HG02642 (cell line): ENCODE measurements around the gene FYB2.

ENCODE experiments used
- ATAC-seq: cut with Tn5 transposase; IDR thresholded peaks from one replicate; pipeline ENCODE4 v1.9.1; 2021; ENCODE audit warnings: mild to moderate bottlenecking; ENCODE audit not compliant: unreplicated experiment, poor library complexity

The FYB2 gene

DNA sequence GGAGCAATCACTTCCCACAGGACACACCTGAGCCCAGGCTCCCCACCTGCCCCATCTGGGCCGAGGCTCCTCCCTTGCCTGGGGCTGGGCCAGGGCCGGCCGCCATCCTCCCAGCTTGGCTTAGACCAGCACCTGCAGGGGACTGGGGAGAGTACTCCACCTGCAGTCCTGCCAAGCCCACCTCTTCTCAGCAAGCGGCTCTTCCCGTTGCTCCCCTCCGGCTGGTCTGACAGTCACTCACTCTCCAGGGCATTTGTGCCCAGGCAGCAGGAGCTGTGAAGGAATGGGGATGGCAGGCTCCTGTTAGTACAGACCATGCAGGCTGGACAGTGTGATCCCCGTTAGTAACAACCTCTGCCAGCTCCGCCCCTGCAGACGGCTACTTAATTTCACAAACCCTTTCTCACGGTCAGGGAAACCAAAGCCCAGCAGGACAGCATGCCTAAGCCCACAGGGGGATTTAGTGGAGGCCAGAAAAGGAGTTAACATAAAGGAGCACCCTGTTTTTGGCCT lies at the start of gene FYB2:
Gene FYB2, minus strand, starts transcription at position 18 of the 513 bp plus-strand sequence. CDS start 114 bp downstream, outside the sequence.
- no peak for ATAC-seq

- ATAC-seq: no peak
Measured at GRCh38 chr1:56868761-56869160, 49.6 kb upstream of the FYB2 start.

DNA sequence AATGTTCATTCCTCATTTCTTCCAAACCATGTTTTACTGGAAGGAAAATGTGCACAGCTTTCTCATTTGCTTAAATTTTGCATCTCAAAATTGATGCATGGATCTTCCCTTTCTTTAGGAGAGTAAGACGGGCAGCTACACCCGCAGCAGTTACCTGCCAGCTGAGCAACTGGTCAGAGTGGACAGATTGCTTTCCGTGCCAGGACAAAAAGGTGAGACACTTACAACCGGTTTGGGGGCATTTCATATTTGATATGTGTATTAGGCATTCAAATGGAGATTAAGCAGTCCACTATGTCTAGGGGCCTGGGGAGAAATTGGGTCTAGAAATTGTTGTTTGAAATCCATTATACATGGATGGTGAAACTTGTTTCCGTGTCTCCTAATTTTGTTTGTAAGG lies 48.3 kb upstream of the FYB2 start:
- ATAC-seq: no peak

- no peak for ATAC-seq
Measured at GRCh38 chr1:56866656-56867055, 47.5 kb upstream of the FYB2 start.

- ATAC-seq: no peak
Measured at GRCh38 chr1:56864430-56864829, 45.2 kb upstream of the FYB2 start.

DNA sequence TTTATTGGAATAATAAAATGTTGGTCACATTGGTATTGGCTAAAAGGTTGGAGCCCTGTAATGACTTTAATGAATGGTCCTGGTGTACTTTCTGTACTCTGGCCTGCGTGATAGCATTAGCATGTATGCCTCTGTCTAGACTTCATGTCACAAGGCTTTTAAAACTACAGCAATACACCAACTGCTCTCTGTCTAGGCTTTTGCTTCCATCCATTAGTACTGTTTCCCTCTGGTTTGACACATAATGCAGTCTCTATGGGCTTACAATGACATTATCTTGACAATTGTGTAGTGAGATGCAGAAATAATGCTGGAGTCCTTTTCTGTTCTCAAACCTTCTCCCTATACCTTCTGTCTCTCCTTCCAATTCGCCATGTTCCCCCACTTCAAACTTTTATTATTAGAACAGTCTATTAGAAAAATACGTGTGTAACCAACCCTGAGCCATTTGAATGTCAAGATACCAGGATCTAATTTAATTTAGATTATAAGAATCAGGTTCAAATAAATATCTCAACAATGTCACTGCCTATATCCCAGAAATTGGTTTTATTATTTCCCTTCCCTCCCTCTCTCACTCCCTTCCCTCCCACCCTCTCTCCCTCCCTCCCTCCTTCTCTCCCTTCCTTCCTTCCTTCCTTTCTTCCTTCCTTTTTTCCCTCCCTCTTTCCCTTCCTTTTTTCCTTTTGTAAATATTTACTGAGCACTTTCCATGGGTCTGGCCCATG lies 44.2 kb upstream of the FYB2 start:
- ATAC-seq: no peak

- ATAC-seq: no peak
Measured at GRCh38 chr1:56859287-56859686, 40.1 kb upstream of the FYB2 start.

DNA sequence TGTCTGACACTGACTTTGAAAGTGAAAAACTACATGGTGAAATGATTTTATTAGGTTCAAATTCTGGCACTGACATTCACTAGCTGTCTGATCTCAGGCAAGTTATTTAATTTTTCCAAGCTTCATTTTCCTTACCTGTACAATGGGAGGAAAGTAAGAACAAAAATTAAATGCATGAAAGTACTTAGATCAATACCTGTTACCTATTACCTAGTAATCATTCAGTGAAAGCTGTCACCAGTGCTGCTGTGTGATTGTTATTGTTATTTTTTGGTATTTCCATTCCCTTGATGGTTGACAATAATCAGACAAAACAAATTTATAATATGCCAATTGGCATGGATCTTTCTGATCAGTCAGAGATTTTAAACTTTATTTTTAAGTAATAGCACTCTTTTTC lies 37.0 kb upstream of the FYB2 start:
- ATAC-seq: no peak

DNA sequence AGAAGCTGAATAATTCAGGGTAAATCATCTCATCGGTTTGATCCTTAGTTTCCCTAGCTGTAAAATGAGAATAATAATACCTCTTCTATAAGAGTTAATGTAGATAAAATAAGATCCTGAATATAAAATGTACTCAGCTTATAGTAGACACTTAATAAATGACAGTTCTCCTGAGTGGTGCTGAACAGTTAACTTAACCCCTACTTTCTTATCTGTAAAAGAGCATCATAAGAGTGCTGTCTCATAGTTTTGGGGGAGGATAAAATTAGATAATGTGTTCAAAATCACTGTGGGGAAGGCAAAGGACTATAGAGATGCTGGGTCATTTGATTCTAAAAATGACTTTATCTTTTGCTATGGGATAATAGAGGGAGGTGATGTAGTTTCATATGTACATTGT lies 36.0 kb upstream of the FYB2 start:
- ATAC-seq: no peak

- ATAC-seq: no peak
Measured at GRCh38 chr1:56854521-56855099, 35.4 kb upstream of the FYB2 start, which contains the start of gene C8A. Gene C8A (plus strand): TSS chr1:56854797. CDS start chr1:56854902, 105 bp downstream.

DNA sequence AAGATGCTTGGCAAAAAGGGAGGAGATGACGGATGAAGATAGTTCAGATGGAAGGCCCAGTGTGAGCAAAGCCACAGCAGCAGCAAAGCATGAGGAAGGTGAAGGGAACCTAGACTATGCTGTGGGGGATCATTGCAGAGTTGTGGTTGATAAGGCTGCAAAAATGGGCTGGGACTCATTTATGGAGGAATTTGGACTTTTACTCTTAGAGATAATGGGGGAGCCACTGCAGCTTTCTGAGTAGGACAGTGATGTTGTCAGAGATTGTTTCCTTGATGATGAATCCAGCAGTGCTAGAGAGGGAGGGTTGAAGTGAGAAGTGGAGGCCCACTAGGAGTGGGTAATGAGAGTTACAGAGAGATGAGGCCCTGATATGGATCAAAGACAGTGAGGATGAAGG lies 33.3 kb upstream of the FYB2 start:
- no peak for ATAC-seq

- ATAC-seq: no peak
Measured at GRCh38 chr1:56850922-56851321, 31.7 kb upstream of the FYB2 start.

DNA sequence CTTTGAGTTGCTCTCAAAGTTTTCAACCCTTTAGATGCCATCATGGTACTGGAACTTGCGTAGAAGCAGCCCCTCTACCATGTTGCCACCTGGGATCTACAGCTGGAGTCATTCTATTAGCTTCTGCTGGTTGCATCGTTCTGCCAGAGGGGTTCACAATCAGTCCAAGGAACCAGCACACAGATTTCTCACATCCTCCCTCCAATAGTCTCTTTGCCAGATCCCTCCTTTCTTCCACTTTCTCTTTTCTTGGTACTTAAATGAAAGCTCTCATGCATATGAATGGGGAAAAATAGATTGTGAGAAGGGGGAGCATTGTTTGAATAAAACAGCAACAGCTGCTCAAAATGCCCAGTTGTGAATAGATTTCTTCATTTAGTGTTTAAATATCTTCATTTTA lies 31.2 kb upstream of the FYB2 start:
- no peak for ATAC-seq

DNA sequence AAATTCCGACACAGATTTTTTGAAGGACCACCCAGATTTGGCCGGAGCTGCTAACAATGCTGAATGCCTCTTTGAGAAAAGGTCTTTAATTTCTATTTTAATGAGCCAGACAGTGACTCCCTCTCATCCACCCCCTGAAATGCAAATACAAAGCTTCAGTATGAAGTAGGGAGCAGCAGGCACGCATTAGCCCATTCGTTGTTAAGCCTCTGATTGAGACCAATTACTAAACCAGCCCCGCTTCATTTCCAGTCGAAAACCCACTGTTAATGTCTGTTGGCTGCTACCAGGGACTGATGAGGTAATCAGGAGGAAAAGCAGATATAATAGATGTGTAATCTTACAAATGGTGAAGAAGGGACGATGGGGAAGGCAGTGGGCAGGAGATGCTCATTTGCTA lies 30.5 kb upstream of the FYB2 start:
- ATAC-seq: no peak

DNA sequence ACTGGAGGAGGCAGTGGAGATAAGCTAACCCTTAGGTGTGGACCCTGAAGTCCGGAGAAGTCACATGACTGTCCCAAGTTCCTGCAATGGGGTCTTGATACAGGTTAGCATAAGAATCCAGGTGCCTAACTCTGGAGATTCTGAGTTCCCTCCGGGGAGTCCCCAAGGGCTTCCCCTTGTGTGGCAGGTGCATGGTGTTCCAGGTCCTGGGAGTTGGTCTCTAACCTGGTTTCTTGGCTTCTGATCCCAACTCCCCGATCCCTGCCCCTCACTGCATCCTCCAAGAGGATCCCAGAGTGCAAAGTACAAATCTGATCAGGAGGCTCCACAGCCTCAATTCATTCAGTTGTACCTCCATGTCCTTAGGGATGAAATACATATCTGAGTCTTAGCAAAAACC lies 26.1 kb upstream of the FYB2 start:
- ATAC-seq: no peak

GRCh38 chr1:56844545-56845136 lies 25.4 kb upstream of the FYB2 start:
- ATAC-seq: no peak

GRCh38 chr1:56843544-56843943 lies 24.3 kb upstream of the FYB2 start:
- no peak for ATAC-seq

GRCh38 chr1:56838759-56839158 lies 19.6 kb upstream of the FYB2 start:
- no peak for ATAC-seq

DNA sequence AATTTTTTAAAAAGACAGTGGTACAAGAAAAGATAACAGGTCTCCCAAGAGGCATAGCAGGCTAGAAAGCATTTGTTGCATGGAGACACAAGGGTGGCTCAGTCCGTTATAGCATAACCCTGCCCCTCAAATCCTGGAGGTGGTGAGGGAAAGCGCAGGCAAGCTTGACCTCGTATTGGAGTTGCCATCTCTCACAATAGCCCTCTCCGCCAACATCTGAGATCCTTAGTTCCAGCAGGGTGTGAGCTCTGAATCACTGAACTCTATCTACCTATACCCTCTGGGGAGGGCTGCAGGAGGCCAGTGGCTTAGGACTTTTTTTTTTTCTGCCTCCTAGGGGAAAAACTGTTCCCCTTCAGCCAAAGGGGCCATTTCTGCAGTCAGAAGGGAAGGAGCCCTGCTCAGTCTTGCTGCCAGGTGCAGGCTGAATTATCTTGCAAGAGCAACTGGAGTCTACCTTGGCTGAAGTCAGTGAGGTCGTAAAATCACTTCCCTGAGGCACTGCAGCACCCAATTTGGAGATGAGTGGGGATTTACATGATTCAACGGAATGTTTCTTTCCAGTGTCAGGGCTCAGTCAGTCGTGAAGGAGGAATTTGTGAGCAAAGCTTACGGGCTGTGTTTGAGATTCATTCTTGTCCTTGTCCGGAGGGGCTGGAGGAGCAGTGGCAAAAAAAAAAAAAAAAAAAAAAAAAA lies 18.2 kb upstream of the FYB2 start:
- no peak for ATAC-seq

DNA sequence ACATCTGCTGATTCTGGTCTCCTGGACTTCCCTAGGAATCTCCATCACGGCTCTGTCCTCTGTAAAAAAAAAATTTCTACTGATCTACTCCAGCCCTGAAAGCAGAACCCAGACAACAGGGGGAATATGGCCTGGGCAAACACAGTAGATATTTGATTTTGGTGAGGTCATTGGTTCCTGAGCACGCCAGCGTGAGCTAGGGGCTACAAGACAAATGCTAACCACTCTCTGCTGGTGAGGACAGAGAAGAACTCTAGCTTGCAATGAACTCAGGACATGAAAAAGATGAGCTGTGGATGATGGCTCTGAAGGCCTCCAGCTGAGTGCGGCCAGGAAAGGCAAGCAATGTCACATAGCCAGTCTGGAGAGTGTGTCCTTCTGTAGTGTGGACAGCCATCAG lies 17.2 kb upstream of the FYB2 start:
- no peak for ATAC-seq

DNA sequence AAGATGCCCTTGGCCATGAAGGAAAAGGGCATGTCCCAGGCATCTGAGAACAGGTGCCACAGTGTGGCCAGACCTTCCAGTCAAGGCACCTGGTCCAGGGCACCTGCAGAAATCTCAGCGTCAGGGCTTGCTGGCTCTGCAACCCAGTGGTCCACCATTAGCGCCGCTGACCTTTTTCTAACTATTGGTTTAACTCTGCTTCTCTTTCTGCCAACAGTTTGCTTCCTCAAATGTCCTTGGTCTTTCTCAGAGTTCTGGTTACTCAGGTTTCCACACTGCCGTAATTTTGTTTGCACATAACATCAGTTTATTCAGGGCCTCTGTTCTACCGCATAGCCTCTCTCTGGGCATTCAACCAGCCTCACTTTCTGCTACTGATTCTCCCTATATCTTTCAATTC lies 16.5 kb upstream of the FYB2 start:
- no peak for ATAC-seq
